HG02840 (cell line): ENCODE measurements around the gene LYPD4.

Experiments
- ATAC-seq: cut with Tn5 transposase; IDR thresholded peaks from one replicate; pipeline ENCODE4 v1.9.1; 2021; ENCODE audit warnings: mild to moderate bottlenecking, moderate library complexity, moderate number of reproducible peaks; ENCODE audit not compliant: unreplicated experiment, low FRiP score

Gene LYPD4

DNA sequence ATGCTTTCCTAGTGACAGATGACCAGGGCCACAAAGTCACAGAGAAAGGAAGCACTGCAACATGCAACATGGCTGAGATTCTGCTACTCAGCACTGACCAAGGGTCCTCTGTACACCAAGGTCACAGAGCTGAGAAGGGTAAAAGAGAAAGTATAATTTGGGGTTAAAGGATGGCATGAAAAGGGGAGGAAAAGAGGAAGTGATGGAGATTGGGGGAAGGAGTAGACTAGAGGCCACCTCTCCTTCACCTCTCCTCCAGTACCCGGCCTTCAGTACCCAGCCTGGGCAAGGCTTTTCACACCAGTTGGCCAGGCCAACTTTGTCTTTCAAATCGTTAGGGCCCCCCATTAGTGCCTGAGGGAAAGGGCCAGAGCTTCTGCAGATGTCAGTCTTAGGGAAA lies 9.3 kb upstream of the LYPD4 start:
- ATAC-seq = no peak

- ATAC-seq = no peak
These were observed 8.9 kb upstream of the LYPD4 start for GRCh38 chr19:41853344-41853743.

DNA sequence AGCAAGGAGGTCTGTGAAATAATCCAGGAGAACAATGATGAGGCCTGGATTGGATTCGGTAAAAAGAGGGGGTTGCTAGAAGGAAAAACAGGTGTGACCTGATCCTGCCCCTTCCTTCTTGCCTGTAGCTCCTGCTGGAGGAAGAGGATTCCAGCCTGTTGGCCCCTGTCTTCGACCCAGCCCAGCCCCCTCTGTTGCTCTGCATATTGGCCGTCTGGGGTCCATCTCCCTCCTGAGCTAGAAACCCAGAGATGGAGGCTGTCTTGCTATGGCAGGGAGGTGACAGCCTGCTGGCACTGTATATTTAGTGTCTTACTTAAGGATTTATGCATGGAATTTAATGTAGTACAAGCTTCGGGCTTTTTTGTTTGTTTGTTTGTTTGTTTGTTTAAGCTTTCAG lies 7.0 kb upstream of the LYPD4 start:
- ATAC-seq = no peak

GRCh38 chr19:41850381-41850780 lies 5.9 kb upstream of the LYPD4 start:
- ATAC-seq = no peak

- no peak for ATAC-seq
These were observed 4.6 kb upstream of the LYPD4 start for GRCh38 chr19:41849067-41849466.

DNA sequence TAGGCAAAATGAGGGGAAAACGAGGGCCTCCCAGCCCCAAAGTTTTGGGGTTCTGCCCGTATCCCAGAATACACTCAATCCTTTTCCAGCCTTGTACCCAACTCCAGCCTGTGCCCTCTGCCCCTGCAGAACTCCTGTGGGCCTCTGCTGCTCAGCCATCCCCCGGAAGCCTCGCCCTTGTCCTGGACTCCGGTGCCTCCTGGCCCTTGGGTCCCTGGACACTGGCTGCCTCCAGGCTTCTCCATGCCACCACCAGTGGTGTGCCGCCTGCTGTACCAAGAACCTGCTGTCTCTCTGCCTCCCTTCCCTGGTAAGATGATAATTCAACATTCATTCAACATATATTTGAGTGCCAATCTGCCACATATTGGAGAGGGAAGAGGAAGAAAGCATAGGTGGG lies 4.2 kb upstream of the LYPD4 start:
- ATAC-seq = no peak

- no peak for ATAC-seq
These were observed 3.0 kb upstream of the LYPD4 start for GRCh38 chr19:41847351-41848105.

GRCh38 chr19:41845051-41845590 lies 638 bp upstream of the LYPD4 start:
- no peak for ATAC-seq

- no peak for ATAC-seq
These were observed 343 bp upstream of the LYPD4 start, which contains the start of gene DMRTC2 for GRCh38 chr19:41845001-41845050. Gene DMRTC2 (plus strand): TSS chr19:41845042. CDS start chr19:41847429, 2,387 bp downstream.

DNA sequence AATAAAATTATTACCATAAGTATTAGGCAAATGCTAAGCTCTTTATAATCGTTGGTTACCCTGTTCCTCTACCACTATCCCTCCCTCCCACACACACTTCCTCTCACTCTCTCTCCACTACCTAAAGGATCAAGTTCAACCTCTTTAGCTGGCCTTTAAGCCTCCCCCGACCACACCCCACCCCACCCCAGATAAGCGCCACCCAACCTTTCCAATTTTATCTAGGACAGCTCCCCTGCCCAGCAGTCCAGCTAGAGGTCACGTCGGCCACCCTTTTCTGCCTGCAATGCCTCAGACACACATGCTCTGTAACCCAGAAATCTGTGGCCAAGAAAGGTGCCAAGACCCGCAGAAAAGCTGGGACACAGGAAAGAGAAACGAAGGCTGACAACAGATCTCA lies 1.1 kb downstream of the LYPD4 start:
- no peak for ATAC-seq

DNA sequence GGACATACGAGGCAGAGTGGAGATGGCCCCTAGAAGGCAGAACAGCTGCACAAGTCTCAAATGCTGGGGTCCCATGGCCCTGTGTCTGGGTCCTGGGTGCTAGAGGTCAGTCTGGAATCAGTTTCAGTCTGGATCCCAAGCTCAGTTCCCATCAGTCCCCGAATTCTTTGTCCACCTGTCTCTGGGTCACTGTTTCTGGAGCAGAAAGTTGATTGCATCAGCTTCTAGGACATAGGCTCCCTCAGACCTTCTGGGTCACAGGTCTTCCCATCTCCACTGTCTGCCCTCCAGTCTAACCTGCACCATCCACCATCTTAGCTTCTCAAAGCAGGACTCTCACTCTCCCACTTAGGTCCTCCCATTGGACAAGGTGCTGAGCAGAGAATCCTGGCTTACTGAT lies 5.3 kb downstream of the LYPD4 start:
- ATAC-seq = no peak

DNA sequence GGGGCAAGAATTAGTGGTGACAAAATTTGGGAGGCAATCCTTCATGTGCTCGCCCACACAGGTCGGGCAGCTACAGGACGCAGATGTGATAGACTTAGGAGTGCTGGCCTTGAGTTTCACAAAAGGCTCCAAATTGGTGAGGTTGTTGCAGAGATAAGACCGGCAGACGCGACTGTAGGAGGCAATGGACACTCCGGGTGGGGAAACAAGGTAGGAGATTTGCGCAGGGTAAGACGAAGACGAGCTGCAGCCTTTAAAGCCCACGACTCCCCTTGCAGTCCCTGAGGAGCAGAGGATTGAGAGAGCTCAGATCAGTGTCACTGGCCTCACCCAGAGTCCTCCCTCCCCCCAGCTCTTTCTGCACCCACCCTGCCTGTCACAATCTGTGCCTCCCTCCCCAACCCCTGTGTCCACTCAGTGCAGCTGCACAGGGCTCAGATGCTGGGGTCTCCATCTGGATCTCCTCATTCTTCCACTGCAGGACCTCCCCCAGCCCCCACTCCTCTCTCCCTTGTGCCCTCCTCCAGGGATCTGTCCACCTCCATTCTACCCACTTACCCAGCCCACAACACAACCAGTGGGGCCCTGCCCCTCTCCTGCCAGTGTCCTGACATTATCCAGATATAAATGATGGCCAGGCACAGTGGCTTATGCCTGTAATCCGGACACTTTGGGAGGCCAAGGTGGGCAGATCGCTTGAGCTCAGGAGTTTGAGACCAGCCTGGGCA lies 6.3 kb downstream of the LYPD4 start:
- no peak for ATAC-seq

GRCh38 chr19:41821003-41821735 lies 23.3 kb downstream of the LYPD4 start:
- no peak for ATAC-seq

DNA sequence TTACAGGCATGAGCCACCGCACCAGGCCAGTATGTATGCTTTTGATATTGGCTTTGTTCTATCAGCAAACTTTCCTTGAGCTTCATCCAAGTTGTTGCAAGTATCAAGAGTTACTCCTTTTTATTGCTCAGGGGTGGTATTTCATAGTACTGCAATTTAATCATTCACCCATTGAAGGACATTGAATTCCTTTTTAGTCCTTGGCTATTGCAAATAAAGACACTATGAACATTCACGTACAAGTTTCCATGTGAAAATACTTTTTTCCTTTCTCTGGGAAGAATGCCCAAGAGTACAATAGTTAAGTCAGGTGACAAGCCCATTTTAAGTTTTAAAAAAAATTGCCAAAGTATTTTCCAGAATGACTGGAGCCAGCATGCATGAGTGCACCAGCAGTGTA lies 27.7 kb downstream of the LYPD4 start:
- no peak for ATAC-seq

GRCh38 chr19:41815301-41815700 lies 29.2 kb downstream of the LYPD4 start:
- no peak for ATAC-seq

DNA sequence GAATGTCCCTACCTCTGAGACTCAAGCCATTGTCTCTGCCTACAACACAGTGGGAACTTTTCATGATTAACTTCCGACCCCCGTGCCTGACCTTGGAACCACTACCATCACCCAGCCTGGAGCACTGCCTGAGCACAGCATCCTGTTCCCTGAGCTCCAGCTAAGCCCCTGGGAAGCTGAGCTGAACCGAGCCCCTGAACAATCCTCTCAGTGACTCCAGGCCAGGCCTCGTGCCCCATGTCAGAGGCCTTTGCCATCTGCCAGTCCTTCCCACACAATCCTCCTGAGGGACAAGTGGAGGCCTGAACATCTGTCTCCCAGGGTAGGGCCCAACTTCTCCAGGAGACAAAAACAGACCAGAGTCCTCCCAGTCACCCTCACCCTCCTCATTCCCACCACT lies 30.6 kb downstream of the LYPD4 start:
- no peak for ATAC-seq

- no peak for ATAC-seq
These were observed 32.5 kb downstream of the LYPD4 start for GRCh38 chr19:41811981-41812380.

GRCh38 chr19:41811036-41811435 lies 33.4 kb downstream of the LYPD4 start:
- ATAC-seq = no peak

DNA sequence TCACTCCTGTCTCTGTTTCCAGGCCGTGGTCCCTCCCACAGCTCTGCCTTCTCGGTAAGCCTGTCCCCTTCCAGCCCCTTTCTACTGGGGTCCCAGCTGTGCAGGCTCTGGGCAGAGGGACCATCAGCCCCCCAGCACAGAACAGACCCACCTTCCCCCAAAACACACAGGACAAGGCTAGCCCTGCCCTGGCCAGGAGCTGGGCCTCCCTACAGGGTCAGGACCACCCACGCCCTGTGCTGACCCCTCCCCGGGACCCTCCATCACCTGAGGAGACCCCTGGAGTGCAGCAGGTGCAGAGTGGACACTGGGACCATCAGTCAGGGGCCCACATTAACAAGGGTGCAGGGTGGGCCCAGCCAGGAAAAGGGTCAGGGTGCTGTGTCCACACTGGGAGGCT lies 34.2 kb downstream of the LYPD4 start:
- no peak for ATAC-seq

- no peak for ATAC-seq
These were observed 35.6 kb downstream of the LYPD4 start for GRCh38 chr19:41808663-41809566.

DNA sequence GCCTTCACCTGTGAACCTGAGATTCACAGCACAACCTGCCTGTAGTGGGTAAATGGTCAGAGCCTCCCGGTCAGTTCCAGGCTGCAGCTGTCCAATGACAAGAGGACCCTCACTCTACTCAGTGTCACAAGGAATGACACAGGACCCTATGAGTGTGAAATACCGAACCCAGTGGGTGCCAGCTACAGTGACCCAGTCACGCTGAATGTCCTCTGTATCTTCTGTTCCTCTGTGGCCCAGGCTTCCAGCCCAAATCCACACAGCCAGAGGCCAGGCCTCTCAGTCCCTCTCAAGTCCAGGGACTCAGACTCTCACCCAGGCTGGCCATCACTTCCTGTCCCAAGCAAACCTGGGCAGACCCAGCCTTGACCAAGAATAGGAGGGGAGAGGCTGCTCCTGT lies 37.3 kb downstream of the LYPD4 start:
- no peak for ATAC-seq
